ENCODE results near the gene NPAS3.

GRCh38 chr14:33471776-33472175, 533.1 kb downstream of the NPAS3 start:
- no peak for TF ChIP-seq CTCF (IDR thresholded peaks at IDR 0.05; ENCODE audit: insufficient read depth, low read length)
- no peak for TF ChIP-seq POLR2AphosphoS5 (IDR thresholded peaks at IDR 0.05; ENCODE audit: low read depth)
- TF ChIP-seq GABPA (IDR thresholded peaks at IDR 0.05; ENCODE audit: low read depth): no peak
- TF ChIP-seq REST (IDR thresholded peaks at IDR 0.05; ENCODE audit: insufficient replicate concordance, low read depth): no peak
- TF ChIP-seq SPI1 (IDR thresholded peaks at IDR 0.05; ENCODE audit: borderline replicate concordance, low read depth): no peak

Data from HL-60 (cell line).